H1 (cell line): Measurements from ENCODE around the gene TUBB2B. TPM values are rescaled to one million over a fixed set of nuclear protein-coding genes. Genes with fewer than 3 reads are reported as not detected.

Source experiments
- CEBPB ChIP-seq: IDR thresholded peaks from 2 replicates; pipeline ENCODE4 v1.6.1; 2012; ENCODE audit warnings: low read depth, low read length
- KDM5A ChIP-seq: fragments of 200-600 bp; IDR thresholded peaks from 2 replicates; pipeline ENCODE4 v1.7.1; 2012; ENCODE audit warnings: mild to moderate bottlenecking, low read length, inconsistent platforms, mixed read lengths
- SUZ12 ChIP-seq: fragments of 200-600 bp; sonication (generic); IDR thresholded peaks from 2 replicates; pipeline ENCODE4 v1.6.1; 2012; ENCODE audit warnings: mild to moderate bottlenecking, inconsistent platforms, low read length, moderate library complexity, mixed read lengths
- polyA plus RNA-seq, 7 experiments: library from polyadenylated mRNA; depleted of rRNA in 3 of 7; stranded (reverse) in 5 of 7; unstranded in 2 of 7; fragments of >200 nt in 5 of 7; fragments of 200-250 nt in 2 of 7; gene quantifications; 1 replicate in 5 of 7; 2 replicates in 1 of 7; 4 replicates in 1 of 7; pipeline versions ENCODE4 v1.2.1 to v1.2.3, GENCODE V29; 2011 to 2013; ENCODE audit warnings: missing spikeins in 2 of 7, mixed read lengths in 2 of 7
- total RNA-seq: library from RNA; stranded (reverse); fragmentation: NEBNext Ultra II Directional; extraction: Animal tissue kit (Norgen Biotek cat#: 25700); gene quantifications from 2 replicates; pipeline ENCODE4 v1.2.1, GENCODE V29; 2021

TUBB2B gene
- total and polyA plus RNA-seq, 2 of the 8 experiments (the other 6 are each of a cell fraction or from before 2014, with no cell fraction given) = 612 to 722 TPM

DNA sequence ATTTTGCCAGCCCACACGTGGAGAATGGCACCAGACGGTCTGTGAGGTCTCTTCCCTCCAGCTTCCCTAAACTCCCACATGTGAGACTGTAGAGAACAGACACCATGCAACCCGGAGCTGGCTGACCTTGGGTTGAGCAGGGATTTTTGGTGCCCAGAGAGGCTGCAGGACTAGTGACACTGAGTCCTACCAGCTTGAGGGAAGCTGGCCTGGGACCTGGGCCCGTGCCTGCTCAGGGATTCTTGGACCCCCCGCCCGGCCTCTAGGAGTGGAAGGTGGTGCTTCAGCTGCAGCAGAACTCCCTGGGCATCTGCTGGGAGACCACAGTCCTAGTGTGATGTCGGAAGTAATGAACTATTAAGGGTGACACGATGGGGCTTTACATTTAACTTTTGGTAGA, 34.5 kb upstream of the TUBB2B start (continued):
- TF ChIP-seq KDM5A = no peak
- TF ChIP-seq SUZ12 = no peak
- no peak for TF ChIP-seq CEBPB
